HG02870 (cell line): ENCODE results near the gene PNCK.
"Not testable (repeated sequence)": the region's sequence is repeated elsewhere in the genome, so short reads cannot be mapped to it uniquely, and the experiment has no call there.

ENCODE experiments used
- ATAC-seq: cut with Tn5 transposase; IDR thresholded peaks from one replicate; pipeline ENCODE4 v1.9.1; 2021; ENCODE audit warnings: mild to moderate bottlenecking, moderate library complexity; ENCODE audit not compliant: unreplicated experiment

PNCK gene

DNA sequence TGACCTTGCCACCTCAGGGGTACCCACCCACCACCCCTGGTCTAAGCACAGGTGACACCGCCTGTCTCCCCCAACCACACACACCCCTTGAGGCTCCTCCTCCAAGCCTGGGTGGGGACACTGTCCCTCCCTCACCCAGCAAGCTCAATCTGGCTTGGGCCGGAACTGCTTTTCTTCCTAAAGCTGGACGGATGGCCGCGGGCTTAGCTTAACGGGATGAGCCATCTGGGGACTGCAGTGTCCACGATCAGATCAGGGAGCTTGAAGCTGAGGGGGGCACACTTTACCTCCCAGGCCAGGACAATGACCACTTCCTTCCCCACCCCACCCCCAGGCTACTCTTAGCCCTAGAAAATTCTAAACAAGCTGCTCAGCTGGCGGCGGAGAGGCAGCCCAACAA, 13.1 kb upstream of the PNCK start:
- no peak for ATAC-seq

DNA sequence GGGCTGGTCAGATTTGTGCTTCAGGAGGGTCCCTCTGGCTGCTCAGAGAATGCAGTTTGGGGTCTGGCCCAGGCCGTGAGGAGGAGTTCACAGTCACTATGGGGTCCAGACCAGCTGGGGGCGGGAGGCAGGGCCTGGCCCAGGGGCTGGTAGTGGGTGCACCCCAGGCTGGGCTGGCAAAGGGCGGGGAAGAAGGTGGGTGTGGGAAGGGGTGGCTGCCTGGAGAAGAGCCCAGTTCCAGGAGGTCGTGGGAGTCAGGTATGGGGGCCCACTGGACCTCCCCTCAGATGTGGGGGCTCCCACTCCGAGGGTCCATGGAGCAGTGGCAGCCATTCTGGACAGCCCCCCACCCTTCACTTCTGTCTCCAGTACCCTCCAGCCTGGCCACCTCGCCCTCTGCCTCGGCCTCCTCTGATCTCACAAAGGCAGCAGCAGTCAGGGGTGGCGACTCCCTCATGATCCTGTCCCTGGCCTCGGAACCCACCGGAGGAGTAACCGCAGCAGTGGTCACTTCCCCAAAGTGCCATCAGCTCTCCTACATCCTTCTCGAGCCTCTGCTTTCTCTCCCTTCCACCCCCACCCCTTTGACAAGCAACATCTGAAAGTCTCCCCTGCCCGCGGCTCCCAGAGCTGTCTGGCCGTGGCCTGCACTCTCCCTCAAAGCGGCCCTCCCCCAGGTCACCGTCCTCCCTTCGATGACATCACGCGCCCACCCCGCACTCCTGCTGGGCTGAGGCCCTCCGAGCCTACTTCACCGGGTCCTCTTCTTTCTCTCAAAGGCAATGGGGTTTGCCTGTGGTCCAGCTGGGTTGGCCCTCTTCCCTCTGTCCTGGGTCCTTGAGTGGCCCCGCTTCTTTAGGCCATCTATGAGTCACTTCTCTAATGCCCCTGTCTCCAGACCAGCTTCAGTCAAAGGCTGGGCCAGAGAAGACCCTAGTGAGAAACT, 12.4 kb upstream of the PNCK start:
- no peak for ATAC-seq

DNA sequence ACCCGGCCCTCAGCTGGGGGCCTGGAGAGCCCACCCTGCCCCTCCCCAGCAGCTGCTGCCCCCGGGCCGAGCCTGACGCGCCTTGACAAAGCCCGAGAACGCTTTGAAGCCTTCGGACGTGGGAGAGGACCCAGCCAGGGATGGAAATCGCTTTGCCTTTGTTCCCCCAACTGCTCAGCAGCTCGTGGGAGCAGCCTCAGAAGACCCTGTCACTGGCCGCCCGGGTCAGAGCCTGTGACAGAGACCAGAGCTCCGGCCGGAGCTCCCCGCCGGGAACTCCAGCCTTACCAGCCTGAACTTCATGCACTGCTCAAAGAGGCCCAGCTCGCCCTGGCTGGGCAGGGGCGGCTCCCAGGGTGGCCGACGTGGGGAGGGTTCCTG, 11.5 kb upstream of the PNCK start:
- no peak for ATAC-seq

DNA sequence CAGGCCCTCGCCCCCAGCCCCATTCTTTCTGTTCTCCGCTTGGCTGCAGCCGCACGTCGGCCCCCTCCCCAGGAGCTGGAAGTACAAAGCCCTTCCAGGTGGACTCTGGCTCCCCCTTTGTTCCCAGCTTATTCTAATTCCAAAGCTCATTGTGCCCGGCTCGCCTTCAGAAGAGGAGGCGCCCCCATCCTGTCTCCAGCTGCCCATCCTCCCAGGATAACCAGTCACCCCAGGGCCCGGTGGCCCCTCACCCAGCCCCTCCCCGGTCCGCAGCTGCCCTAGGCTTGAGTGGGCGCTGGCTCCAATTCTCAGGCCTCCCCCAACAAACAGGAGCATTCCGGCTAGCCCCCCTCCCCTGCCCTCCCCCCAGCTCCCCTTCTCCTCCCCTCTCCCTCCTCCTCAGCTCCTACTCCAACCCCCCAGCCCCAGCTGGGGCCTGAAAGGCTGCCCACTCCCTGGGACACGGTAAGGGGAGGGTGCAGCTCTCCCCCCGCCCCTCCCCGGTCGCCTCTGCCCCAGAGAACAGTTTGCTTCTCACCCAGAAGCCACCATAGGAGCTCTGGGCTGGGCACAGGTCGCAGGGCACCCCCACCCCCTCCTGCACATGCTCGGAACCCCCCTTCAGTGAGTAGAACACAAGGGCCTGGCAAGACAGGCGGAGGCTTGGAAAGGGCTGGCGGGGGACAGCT, 11.0 kb upstream of the PNCK start:
- no peak for ATAC-seq

DNA sequence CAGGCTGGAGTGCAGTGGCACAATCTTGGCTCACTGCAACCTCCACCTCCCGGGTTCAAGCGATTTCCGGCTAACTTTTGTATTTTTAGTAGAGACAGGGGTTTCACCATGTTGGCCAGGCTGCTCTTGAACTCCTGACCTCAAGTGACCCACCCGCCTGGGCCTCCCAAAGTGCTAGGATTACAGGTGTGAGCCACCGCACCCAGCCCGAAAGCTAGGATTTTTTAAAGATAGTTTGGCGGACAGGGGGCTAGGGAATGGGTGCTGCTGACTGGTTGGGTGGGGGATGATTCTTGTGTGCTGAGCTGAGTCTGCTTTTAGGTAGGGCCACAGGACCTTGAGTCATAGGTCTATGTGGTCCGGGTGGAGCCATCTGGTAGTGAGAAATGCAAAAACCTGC, 9.9 kb upstream of the PNCK start:
- ATAC-seq: not testable (repeated sequence)

DNA sequence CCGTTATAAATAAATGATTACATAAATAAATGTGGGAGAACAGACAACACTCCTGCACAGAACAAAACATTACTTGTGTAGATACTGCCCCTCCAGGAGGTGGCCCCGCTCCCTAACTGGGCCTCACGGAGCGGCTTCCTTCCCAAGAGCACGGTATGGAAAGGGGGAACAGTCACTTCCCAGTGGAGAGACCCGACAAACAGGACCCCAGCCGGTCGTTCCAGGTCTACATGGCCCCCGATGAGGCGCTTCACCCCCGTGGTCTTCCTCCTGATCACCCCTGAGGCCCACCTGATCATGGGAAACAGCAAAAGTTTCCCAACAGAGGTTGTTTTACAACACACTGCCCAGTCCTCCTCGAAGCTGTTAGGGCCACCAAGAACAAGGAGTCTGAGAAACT, 7.6 kb upstream of the PNCK start:
- no peak for ATAC-seq

DNA sequence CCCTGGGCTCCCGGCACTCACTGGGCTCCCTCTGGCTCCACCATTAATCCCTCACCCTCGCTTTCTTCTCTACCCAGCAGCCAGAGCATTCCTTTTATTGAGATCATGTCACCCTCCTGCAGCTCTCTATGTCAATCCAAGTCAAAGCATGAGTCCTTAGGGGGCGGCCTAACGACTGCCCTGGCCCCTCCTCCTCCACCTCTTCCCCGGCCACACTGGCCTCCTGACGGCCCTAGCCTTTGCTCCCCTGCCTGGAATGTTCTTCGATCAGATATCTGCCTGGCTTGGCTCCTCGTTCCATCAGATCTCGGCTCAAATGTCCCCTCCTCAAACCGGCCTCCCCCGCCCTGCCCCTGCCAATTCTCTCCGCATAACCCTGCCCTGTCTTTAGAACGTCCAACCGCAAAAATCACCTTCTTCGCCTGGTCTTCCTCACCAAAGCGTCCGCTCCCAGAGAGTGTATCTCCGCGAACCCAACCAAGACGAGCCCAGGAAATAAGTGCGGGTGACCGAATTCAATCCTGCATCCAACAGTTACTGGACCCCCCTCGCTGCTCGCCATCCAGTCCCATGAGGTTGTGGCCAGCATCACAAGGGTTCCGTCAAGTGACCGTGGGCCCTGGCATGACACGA, 722 bp upstream of the PNCK start:
- no peak for ATAC-seq

DNA sequence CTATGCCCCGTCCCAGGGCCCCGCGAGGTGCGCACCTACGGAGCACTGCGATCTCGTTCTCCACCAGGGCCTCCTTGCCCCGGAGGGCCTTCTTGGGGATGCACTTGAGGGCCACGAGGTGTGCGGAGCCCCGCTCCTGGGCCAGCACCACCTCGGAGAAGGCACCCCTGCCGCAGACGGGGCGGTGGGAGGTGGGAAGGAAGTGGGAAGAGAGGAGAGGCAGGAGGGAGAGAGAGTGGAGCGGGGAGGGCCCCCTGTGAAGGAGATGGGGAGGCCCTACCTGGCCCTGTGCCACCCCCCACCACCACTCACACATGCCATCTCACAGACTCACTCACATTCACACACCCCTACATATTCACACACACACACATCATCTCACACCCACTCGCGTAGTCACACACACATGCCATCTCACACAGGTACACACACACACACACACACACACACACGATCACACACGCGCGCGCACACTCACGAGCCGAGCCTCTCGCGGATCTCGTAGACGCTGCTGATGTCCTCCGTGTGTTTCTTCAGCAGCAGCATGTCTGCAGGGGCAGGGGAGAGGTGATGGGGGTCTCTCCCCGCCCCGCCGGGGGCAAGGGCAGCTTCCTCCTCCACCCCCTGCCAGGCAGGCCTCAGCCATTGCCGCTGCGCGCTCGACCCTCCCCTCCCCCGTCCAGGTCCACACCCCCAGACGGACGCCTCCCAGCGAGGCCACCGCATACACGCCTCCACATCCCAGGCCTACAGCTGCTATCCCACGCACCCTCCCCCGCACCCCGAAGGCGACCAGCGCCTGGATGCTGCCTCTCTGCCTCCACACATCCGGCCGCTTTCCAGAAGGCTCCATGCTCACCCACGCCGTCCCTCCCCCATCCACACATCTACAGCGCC, 834 bp downstream of the PNCK start:
- ATAC-seq: no peak

DNA sequence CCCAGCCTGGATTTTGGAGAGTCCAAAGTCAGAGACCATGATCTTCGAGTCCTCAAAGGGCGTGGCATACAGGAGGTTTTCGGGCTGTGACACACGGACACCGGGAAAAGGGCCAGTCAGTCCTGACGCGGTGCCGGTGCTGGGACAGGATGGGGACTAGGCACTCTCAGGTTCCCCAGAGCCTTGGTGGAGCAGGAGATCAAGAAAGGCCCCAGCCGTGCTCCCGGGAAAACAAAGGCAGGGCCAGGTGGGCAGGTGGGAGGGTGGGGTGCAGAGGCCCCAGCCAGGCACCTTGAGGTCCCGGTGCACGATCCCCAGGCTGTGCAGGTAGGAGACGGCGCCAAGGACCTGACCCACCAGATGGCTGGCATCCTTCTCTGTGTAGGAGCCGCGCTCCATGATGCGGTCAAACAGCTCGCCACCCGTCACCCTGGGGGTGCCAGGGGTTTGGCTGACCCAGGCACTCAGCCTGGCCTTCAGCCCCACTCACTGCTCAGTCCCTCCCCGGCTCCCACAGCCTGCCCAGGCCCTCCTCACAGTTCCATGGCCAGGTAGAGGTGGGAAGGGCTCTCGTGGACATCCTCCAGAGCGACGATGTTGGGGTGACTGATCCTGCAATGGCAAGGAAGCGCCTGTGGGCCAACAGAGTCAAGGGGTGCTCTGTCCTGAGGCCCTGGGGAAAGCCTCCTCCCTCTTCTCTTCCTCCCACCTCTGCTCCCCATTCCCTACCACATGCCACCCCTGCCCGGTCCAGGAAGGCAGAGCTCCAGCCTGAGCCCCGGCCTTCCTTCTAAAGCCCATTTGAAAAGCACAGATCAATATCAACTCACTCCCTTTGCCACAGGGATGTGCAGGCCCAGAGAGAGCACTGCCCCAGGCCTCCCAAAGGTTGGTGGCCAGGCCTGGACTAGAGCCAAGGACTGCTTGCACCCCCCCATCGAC, 1.8 kb downstream of the PNCK start:
- no peak for ATAC-seq

DNA sequence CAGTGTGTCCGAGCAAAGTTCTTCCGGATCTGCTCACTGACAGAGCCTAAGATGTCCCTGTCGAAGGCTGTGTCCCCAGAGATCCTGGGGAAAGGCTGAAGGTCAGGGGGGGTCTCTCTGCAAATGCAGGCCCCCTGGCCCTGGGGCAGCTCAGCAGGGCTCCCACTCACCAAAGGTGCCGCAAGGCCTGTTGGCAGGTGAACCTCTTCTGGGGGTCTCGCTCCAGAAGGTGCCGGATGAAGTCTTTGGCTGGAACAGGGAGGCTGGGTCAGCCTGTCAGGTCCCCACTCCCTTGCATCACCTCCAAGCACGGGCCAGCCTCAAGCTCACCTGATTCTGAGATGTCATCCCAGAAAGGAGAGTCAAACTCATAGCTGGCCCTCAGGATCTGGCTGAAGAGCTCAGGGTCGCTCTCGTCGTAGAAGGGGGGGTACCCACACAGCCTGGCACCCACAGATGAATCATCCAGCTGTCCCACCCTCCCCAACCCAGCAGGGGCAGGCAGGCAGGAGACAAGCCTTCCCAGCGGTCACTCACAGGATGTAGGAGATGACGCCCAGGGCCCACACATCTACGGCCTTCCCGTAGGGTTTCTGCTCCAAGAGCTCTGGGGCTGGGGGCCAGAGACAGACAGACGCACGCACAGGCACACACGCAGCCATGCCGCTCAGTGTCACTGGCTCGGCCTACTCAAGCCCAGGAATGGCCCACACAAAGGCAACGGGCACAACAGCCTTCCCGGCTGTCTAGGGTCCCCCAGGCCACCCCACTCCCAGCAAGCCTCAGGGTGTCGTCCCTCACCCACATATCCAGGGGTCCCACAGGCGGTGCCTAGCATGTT, 2.6 kb downstream of the PNCK start:
- no peak for ATAC-seq

DNA sequence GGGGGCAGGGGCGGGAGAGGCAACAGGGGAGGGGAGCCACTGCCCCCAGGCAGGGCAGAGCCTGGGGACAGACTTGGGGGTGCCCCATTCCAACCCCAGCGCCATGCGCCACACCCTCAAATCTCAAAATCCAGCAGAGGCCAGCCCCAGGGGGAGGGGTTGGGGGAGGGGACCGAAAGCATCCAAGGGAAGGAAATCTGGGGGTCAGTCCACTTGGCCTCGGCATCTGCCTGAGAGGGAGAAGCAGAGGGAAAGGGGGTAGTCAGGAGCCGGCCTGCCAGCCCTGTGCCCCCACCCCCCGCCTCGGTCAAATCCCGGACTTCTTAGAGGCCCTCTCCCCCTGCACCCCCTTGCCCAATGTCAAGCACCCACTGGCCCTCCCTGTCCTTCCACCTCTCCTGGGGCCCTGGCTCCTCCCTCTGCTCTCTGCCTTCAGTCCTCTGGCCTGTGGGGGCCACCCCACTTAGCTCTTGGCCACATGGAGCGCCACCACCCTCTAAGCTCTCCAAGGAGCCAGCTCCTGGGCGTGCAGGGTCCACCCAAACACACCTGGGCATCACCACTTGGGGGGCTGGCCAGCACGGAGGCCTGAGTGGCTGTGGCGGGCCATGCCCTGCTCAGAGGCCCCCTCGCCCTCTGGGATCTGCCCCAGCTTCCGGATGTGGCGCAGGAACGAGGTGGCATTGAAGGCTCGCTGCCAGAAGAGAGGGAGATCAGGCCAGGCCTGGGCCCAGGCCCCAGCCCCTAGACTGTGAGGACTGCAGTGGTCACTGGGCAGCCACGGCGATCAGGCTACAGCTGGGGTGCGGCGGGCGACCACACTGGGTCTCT, 3.5 kb downstream of the PNCK start:
- no peak for ATAC-seq

DNA sequence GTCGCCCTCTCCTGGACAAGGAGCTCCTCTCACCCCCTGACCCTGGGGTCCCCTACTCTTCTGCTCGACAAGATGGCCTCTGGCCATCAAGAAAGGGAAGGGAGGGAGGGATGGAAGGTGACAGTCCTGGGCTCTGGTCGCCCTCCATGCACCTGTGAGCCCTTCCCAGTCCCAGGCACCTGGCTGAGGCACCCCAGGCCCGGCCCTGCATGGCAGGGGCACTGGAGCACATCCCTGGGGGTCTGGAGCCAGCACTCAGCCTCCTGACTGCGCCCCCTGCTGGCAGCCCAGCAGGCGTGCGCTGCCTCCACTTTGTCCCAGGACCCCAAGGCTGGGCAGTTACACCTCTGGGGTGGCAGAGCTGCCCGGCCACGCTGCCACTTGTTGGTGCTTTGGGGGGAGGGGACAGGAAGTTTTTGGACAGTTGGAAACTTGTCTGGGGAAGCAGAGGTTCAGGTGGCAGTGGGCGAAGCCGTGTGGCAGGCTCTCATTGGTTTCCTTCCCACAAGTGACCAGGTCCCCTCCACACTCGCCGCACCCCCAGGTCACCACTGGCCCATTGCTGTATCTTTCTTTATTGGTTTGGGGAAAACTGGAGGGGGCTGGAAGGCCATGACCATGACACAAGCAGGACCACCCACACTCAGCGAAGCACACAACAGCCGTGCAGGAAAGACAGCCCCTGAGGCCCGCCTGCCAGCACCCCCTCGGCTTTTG, 4.3 kb downstream of the PNCK start:
- no peak for ATAC-seq

DNA sequence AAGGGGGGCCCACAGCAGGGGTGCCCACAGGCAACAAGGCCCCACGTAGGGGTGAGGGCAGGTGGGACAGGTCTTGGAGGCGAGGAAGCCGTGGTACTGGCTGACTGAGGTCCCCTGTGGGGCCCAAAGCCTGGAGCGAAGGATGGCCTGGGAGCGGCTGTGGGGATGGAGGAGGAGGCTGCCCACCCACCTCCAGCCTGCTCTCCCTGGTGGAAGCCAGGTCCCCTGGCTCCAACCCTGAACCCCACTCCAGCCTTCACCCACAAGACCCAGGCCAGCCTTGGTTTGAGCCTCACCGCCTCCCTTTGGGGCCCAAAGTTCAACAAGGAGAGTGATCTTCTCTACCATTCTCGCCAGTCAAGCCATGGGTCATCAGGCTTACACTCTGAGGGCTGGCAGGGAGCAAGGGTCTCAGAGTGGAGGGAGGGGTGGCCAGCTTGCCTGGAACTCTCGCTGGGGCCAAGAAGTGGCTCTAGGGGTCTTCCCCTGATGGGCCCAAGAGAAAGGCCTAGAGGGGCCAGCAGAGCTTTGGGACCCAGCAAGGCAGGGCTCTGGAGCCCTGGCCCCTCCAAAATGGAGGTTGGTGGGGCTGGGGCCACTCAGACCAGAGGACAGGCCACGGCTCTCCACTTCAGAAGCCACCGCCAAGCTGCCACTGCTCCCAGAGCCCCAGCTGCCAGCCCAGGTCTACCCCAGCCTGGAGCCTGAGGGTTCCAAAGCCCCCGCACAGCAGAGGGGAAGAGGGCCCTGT, 5.0 kb downstream of the PNCK start:
- no peak for ATAC-seq

DNA sequence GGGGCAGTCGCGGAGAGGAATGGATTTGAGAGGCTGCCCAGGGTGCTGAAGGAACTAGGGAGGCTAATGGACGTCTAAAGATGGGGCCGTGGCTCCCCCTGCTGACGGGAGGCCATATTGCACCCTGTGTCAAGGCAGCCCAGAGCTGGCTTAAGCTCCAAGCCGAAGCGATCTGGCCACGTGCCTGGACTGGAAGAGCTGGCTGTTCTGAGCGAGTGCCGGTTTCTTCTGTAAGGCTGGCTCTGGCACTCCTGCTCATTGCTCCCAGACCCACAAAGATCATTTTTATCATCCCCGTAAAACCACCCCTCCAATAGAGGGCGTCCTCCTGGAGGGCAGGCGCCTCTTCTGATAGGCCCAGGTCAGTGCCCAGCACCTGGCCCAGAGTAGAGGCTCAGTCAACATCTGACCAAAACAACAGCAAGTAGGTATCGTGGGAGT, 5.6 kb downstream of the PNCK start:
- ATAC-seq: no peak

DNA sequence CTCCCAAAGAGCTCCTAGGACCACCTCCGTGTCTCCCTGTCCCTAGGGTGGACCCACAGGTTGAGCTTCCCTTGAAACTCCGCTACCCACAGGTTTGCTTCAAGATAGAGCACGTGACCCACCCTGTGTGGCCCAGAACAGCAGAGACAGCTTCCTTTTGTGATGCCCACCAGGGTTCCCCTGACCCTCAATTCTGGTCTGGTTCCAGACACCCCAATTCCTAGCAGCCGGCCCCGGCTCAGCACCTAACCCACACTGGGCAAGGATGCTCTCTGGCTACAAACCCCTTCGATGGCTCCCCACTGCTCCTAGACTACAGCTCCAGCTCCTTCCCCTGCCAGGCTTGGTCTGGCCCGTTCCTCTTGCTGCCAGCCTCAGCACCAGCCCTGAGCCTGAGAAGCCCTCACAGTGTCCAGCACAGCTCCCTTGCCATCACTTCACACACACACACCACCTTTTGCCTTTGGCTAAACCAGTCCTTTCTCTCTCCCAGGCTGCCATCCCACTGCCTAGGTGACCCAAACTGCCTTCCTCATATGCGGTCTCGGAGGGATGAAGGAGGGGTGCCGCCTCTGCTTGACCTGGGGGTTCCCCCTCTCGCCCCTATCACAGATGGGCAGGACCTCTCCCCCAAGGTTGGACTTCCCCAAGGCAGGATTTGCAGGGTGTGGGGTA, 6.2 kb downstream of the PNCK start:
- ATAC-seq: no peak

DNA sequence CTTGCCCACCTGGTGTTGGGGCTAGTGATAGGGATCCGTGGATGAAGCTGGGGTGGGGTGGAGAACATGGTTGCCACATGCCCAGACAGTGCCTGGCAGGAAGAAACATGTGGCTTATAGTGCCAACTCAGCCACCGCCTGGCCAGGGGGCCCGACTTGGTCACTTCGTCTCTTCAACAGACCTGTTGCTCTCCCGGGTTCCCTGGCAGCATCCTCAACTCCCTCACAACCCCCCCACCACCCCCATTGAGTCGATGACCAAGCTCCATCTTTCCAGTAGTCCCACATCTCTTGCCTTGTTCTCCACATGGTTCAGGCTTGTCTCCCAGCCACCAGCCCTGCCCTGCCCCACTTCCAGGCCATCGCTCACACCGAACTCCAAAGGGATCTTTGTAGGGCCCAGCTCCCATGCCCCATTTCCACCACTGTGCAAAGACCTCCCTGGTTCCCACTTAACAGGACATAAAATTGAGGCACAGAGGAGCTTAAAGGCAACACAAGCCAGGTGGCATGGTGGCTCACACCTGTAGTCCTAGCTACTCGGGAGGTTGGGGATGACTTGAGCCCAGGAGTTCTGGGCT, 7.8 kb downstream of the PNCK start:
- ATAC-seq: no peak
